HepG2 (cell line): ENCODE results near the gene CCDC82. TPM values are rescaled to one million over a fixed set of nuclear protein-coding genes. Genes with fewer than 3 reads are reported as not detected.

ENCODE experiments used
- CEBPB ChIP-seq: IDR thresholded peaks from 2 replicates; pipeline ENCODE4 v1.6.1; 2011; ENCODE audit warnings: low read depth, low read length, improper control_type of control experiment, borderline replicate concordance
- CHD4 ChIP-seq: fragments of 200-600 bp; sonication (generic); IDR thresholded peaks from 2 replicates; pipeline ENCODE4 v1.7.0; 2017; ENCODE audit warnings: mild to moderate bottlenecking, low read length, borderline replicate concordance
- DMAP1 ChIP-seq: IDR thresholded peaks from 2 replicates; pipeline ENCODE4 v1.6.1; 2016
- KDM6A ChIP-seq: IDR thresholded peaks from 2 replicates; pipeline ENCODE4 v1.6.1; 2016; ENCODE audit warnings: low read depth
- POLR2A ChIP-seq, 2 experiments: IDR thresholded peaks; 2 replicates each; pipeline ENCODE4 v1.6.1; 2011; ENCODE audit warnings: low read depth in 2 of 2, low read length in 2 of 2, mild to moderate bottlenecking in 1 of 2, moderate library complexity in 1 of 2; ENCODE audit not compliant: insufficient read depth in 1 of 2
- RBAK ChIP-seq: sonication (generic); formaldehyde crosslinking; IDR thresholded peaks from 2 replicates; pipeline ENCODE4 v1.5.1; 2020; ENCODE audit warnings: mild to moderate bottlenecking, missing genetic modification reagents
- RBFOX2 ChIP-seq: fragments of 200-400 bp; formaldehyde crosslinking; IDR thresholded peaks from 2 replicates; pipeline ENCODE4 v1.6.1; 2017; ENCODE audit warnings: low read depth, mild to moderate bottlenecking, low read length
- RELA ChIP-seq: sonication (generic); formaldehyde crosslinking; IDR thresholded peaks from 2 replicates; pipeline ENCODE4 v1.4.0; 2020; ENCODE audit warnings: missing genetic modification reagents
- RNF2 ChIP-seq: fragments of 450-650 bp; conservative IDR thresholded peaks from 2 replicates; pipeline ENCODE4 v1.6.1; 2016; ENCODE audit warnings: low read depth
- SAP130 ChIP-seq: IDR thresholded peaks from 2 replicates; pipeline ENCODE4 v1.6.1; 2016; ENCODE audit warnings: low read depth
- SIX4 ChIP-seq: sonication (generic); formaldehyde crosslinking; IDR thresholded peaks from 2 replicates; pipeline ENCODE4 v1.4.0; 2020; ENCODE audit warnings: missing genetic modification reagents
- SRF ChIP-seq: IDR thresholded peaks from 2 replicates; pipeline ENCODE4 v1.6.1; 2011; ENCODE audit warnings: mild to moderate bottlenecking, low read depth, low read length, moderate library complexity
- STAT5B ChIP-seq: sonication (generic); formaldehyde crosslinking; IDR thresholded peaks from 2 replicates; pipeline ENCODE4 v1.4.0; 2020; ENCODE audit warnings: missing genetic modification reagents
- TCF7 ChIP-seq: sonication (generic); IDR thresholded peaks from 2 replicates; pipeline ENCODE4 v1.6.1; 2016; ENCODE audit warnings: antibody characterized with exemption, low read depth
- ZNF12 ChIP-seq: sonication (generic); formaldehyde crosslinking; IDR thresholded peaks from 2 replicates; pipeline ENCODE4 v1.5.0; 2020; ENCODE audit warnings: missing genetic modification reagents
- ZNF292 ChIP-seq: sonication (generic); formaldehyde crosslinking; IDR thresholded peaks from 2 replicates; pipeline ENCODE4 v1.8.1; 2022; ENCODE audit warnings: mild to moderate bottlenecking, low read depth, missing genetic modification reagents, borderline replicate concordance
- ZNF570 ChIP-seq: sonication (generic); formaldehyde crosslinking; IDR thresholded peaks from 2 replicates; pipeline ENCODE4 v1.4.0; 2020; ENCODE audit warnings: mild to moderate bottlenecking, missing genetic modification reagents, borderline replicate concordance
- ZNF616 ChIP-seq: sonication (generic); formaldehyde crosslinking; IDR thresholded peaks from 2 replicates; pipeline ENCODE4 v1.5.0; 2020; ENCODE audit warnings: low read depth, mild to moderate bottlenecking, missing genetic modification reagents
- ZNF775 ChIP-seq: sonication (generic); formaldehyde crosslinking; IDR thresholded peaks from 2 replicates; pipeline ENCODE4 v1.4.0; 2020; ENCODE audit warnings: missing genetic modification reagents, mild to moderate bottlenecking, moderate library complexity, borderline replicate concordance
- ZNF839 ChIP-seq: sonication (generic); formaldehyde crosslinking; IDR thresholded peaks from 2 replicates; pipeline ENCODE4 v1.4.0; 2020; ENCODE audit warnings: missing genetic modification reagents, mild to moderate bottlenecking, borderline replicate concordance
- ZSCAN22 ChIP-seq: sonication (generic); formaldehyde crosslinking; IDR thresholded peaks from 2 replicates; pipeline ENCODE4 v1.4.0; 2020; ENCODE audit warnings: mild to moderate bottlenecking, missing genetic modification reagents
- polyA plus RNA-seq, 8 experiments: library from polyadenylated mRNA; depleted of rRNA in 3 of 8; stranded (reverse) in 7 of 8; unstranded in 1 of 8; fragments of >200 nt; fragmentation: Illumina TruSeq in 4 of 8; extraction: Trizol in 4 of 8; gene quantifications; 2 replicates each; pipeline versions ENCODE4 v1.2.1 to v1.2.3, GENCODE V29; 2011 to 2016; ENCODE audit warnings: low read depth in 4 of 8, missing spikeins in 1 of 8, mixed read lengths in 1 of 8; ENCODE audit not compliant: insufficient read depth in 1 of 8
- total RNA-seq, 5 experiments: library from RNA; depleted of rRNA; stranded (reverse); fragments of >200 nt; fragmentation: Illumina TruSeq; extraction: Trizol; gene quantifications; 2 replicates each; pipeline ENCODE4 v1.2.3, GENCODE V29; 2016; ENCODE audit warnings: low read depth in 1 of 5
- TF ChIP-seq, protein P1 (sequence below): sonication (generic); formaldehyde crosslinking; IDR thresholded peaks from 2 replicates; pipeline ENCODE4 v1.5.0; 2020; ENCODE audit warnings: mild to moderate bottlenecking, low read depth, missing genetic modification reagents, borderline replicate concordance
- TF ChIP-seq, protein P2 (sequence below): sonication (generic); formaldehyde crosslinking; IDR thresholded peaks from 2 replicates; pipeline ENCODE4 v1.5.1; 2020; ENCODE audit warnings: mild to moderate bottlenecking, moderate library complexity, missing genetic modification reagents
- TF ChIP-seq, protein P3 (sequence below): IDR thresholded peaks from 2 replicates; pipeline ENCODE4 v1.6.1; 2016; ENCODE audit warnings: low read depth
- TF ChIP-seq, protein P4 (sequence below): sonication (generic); formaldehyde crosslinking; IDR thresholded peaks from 2 replicates; pipeline ENCODE4 v1.4.0; 2020; ENCODE audit warnings: low read depth, mild to moderate bottlenecking, missing genetic modification reagents
- TF ChIP-seq, protein P5 (sequence below): sonication (generic); formaldehyde crosslinking; IDR thresholded peaks from 2 replicates; pipeline ENCODE4 v1.5.0; 2020; ENCODE audit warnings: missing genetic modification reagents

Gene CCDC82
- total and polyA plus RNA-seq, 2 of the 13 experiments (the other 11 are each of a cell fraction or from before 2014, with no cell fraction given), result 19.7 to 25.7 TPM

DNA sequence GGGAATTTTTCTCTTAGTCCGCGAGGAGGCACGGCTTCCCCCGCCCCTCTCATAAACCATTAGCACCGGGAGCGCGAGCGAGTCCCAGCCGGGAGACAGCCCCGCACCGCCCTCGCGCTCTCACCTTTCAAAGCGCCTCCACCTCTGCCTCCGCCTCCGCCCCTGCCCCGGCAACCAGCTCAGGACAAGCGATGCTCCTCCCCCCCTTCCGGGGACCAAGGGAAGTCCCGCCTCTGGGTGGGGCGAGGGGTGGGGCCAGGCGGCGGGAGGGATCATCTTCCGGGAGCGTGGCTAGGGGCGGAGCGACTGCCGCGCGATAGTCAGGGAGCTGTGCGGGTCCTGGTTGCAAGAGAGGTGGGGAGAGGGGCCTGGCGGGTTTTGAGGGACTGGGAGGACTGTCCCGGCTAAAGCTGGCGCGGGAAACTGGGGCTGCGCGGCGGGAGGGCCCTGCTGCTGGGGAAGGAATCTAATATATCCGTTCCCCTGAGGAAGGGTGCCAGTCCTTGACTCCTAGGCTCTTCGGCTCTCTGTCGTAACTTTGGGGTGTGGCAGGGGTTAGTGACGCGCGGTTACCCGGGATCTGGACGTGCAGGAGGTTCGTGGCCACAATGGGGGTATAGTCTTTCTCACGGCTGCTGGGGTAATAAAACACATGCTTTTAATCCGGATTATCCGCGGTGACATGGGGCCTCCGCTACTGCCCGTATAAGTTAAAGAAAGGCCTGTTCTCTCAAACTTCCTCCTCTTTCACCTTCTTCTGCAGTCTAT, at the start of gene CCDC82, which contains the start of gene JRKL (continued):
- TF ChIP-seq, protein P1, sequence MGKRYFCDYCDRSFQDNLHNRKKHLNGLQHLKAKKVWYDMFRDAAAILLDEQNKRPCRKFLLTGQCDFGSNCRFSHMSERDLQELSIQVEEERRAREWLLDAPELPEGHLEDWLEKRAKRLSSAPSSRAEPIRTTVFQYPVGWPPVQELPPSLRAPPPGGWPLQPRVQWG, result no peak
- TF ChIP-seq, protein P2, sequence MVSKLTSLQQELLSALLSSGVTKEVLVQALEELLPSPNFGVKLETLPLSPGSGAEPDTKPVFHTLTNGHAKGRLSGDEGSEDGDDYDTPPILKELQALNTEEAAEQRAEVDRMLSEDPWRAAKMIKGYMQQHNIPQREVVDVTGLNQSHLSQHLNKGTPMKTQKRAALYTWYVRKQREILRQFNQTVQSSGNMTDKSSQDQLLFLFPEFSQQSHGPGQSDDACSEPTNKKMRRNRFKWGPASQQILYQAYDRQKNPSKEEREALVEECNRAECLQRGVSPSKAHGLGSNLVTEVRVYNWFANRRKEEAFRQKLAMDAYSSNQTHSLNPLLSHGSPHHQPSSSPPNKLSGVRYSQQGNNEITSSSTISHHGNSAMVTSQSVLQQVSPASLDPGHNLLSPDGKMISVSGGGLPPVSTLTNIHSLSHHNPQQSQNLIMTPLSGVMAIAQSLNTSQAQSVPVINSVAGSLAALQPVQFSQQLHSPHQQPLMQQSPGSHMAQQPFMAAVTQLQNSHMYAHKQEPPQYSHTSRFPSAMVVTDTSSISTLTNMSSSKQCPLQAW (CRISPR knock-in tag), result peak; percentile 96
- TF ChIP-seq, protein P3, sequence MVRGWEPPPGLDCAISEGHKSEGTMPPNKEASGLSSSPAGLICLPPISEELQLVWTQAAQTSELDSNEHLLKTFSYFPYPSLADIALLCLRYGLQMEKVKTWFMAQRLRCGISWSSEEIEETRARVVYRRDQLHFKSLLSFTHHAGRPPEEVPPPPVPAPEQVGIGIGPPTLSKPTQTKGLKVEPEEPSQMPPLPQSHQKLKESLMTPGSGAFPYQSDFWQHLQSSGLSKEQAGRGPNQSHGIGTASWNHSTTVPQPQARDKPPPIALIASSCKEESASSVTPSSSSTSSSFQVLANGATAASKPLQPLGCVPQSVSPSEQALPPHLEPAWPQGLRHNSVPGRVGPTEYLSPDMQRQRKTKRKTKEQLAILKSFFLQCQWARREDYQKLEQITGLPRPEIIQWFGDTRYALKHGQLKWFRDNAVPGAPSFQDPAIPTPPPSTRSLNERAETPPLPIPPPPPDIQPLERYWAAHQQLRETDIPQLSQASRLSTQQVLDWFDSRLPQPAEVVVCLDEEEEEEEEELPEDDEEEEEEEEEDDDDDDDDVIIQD (CRISPR knock-in tag), result peak; percentile 90
- TF ChIP-seq STAT5B, result peak; percentile 71; the same call in 1 of the 2 replicates
- TF ChIP-seq RBFOX2, result peak; percentile 92
- TF ChIP-seq ZNF616 (CRISPR knock-in tag), result peak; percentile 52; the same call in 1 of the 2 replicates
- TF ChIP-seq POLR2A (IDR thresholded peaks at IDR 0.05; ENCODE audit: insufficient read depth in 1 of 2, low read depth in 2 of 2, low read length in 2 of 2), result peak; percentile 58 to 83
- TF ChIP-seq ZNF292 (CRISPR knock-in tag), result no peak; the same call in 1 of the 2 replicates
- TF ChIP-seq ZSCAN22 (CRISPR knock-in tag), result 0 out of 2 replicates have a peak, but pooled peaks have one; percentile 36
- TF ChIP-seq ZNF775 (CRISPR knock-in tag), result no peak
- TF ChIP-seq, protein P4, sequence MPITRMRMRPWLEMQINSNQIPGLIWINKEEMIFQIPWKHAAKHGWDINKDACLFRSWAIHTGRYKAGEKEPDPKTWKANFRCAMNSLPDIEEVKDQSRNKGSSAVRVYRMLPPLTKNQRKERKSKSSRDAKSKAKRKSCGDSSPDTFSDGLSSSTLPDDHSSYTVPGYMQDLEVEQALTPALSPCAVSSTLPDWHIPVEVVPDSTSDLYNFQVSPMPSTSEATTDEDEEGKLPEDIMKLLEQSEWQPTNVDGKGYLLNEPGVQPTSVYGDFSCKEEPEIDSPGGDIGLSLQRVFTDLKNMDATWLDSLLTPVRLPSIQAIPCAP (CRISPR knock-in tag), result no peak
- TF ChIP-seq CEBPB, result no peak; the same call in 1 of the 2 replicates
- TF ChIP-seq DMAP1 (CRISPR knock-in tag), result peak; percentile 77
- no peak for TF ChIP-seq TCF7
- TF ChIP-seq, protein P5, sequence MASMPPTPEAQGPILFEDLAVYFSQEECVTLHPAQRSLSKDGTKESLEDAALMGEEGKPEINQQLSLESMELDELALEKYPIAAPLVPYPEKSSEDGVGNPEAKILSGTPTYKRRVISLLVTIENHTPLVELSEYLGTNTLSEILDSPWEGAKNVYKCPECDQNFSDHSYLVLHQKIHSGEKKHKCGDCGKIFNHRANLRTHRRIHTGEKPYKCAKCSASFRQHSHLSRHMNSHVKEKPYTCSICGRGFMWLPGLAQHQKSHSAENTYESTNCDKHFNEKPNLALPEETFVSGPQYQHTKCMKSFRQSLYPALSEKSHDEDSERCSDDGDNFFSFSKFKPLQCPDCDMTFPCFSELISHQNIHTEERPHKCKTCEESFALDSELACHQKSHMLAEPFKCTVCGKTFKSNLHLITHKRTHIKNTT (CRISPR knock-in tag), result no peak
- no peak for TF ChIP-seq ZNF839
- TF ChIP-seq RELA (CRISPR knock-in tag), result no peak
- no peak for TF ChIP-seq RBAK (CRISPR knock-in tag)
- no peak for TF ChIP-seq RNF2
- no peak for TF ChIP-seq SIX4
- peak; percentile 90 for TF ChIP-seq SAP130
- TF ChIP-seq CHD4, result no peak
- no peak for TF ChIP-seq ZNF570 (CRISPR knock-in tag)
- TF ChIP-seq KDM6A, result no peak
- TF ChIP-seq ZNF12 (CRISPR knock-in tag), result no peak
- no peak for TF ChIP-seq SRF
